SK-N-SH (cell line): ENCODE results near the gene SLC12A3. TPM values are rescaled to one million over a fixed set of nuclear protein-coding genes. Genes with fewer than 3 reads are reported as not detected.

Experiments used
- CTCF ChIA-PET: fragments of 300-600, 350-600 bp; formaldehyde crosslinking; extraction: SDS; loops from one replicate; lab custom pipeline; 2021; lab: Yijun Ruan, JAX
- POLR2A ChIA-PET: fragments of 350-600 bp; sonication (Branson Sonifier 250); formaldehyde crosslinking; extraction: SDS; loops from one replicate; lab custom pipeline; 2020; ENCODE audit warnings: antibody characterized with exemption, inconsistent platforms; lab: Yijun Ruan, JAX
- DNase-seq: peaks from one replicate; pipeline ENCODE4 v3.0.0; 2012
- H2AFZ ChIP-seq: fragments of 200-600 bp; sonication (generic); 2 replicates; pipeline ENCODE4 v1.8.1; 2016; ENCODE audit warnings: antibody characterized with exemption, mild to moderate bottlenecking, low read depth
- H3F3A ChIP-seq: fragments of 200-600 bp; sonication (generic); replicated peaks from 2 replicates; pipeline ENCODE3; 2016; ENCODE audit warnings: antibody characterized with exemption, mild to moderate bottlenecking; ENCODE audit not compliant: insufficient read depth
- H3K27ac ChIP-seq, 2 experiments: fragments of 200-500 bp in 1 of 2; fragments of 200-600 bp in 1 of 2; sonication (Bioruptor generic) in 1 of 2; sonication (generic), shearing (Covaris generic) in 1 of 2; 2 replicates each; pipeline versions ENCODE4 v1.5.1 to v1.6.1; 2014 to 2016; ENCODE audit warnings: low read depth in 2 of 2, inconsistent platforms in 1 of 2, low read length in 1 of 2, mild to moderate bottlenecking in 1 of 2, mixed read lengths in 1 of 2
- H3K27me3 ChIP-seq: fragments of 200-600 bp; sonication (generic), shearing (Covaris generic); 2 replicates; pipeline ENCODE4 v1.6.1; 2016; ENCODE audit warnings: mixed run types; ENCODE audit not compliant: insufficient read depth
- H3K36me3 ChIP-seq, 2 experiments: fragments of 200-500 bp in 1 of 2; fragments of 200-600 bp in 1 of 2; sonication (Bioruptor generic) in 1 of 2; sonication (generic) in 1 of 2; replicated peaks in 1 of 2; 2 replicates each; pipeline versions ENCODE3 to v1.5.1; 2014 to 2016; ENCODE audit warnings: low read length in 1 of 2, mild to moderate bottlenecking in 1 of 2; ENCODE audit not compliant: insufficient read depth in 2 of 2, control insufficient read depth in 1 of 2
- H3K4me1 ChIP-seq, 2 experiments: fragments of 200-500 bp in 1 of 2; fragments of 200-600 bp in 1 of 2; sonication (Bioruptor generic) in 1 of 2; sonication (generic), shearing (Covaris generic) in 1 of 2; 2 replicates each; pipeline versions ENCODE4 v1.5.1 to v1.6.1; 2014 to 2016; ENCODE audit warnings: low read depth in 1 of 2, low read length in 1 of 2, mixed run types in 1 of 2; ENCODE audit not compliant: insufficient read depth in 2 of 2, control insufficient read depth in 1 of 2
- H3K4me2 ChIP-seq: fragments of 200-600 bp; sonication (generic), shearing (Covaris generic); 2 replicates; pipeline ENCODE4 v1.6.1; 2017; ENCODE audit warnings: mixed run types
- H3K4me3 ChIP-seq, 2 experiments: fragments of 200-500 bp in 1 of 2; fragments of 200-600 bp in 1 of 2; sonication (Bioruptor generic) in 1 of 2; sonication (generic), shearing (Covaris generic) in 1 of 2; 2 replicates each; pipeline versions ENCODE4 v1.5.1 to v1.8.1; 2014 to 2016; ENCODE audit warnings: low read depth in 2 of 2, inconsistent platforms in 1 of 2, low read length in 1 of 2, mild to moderate bottlenecking in 1 of 2, mixed read lengths in 1 of 2, moderate library complexity in 1 of 2
- H3K79me2 ChIP-seq: fragments of 200-600 bp; sonication (generic); 2 replicates; pipeline ENCODE4 v1.8.1; 2017; ENCODE audit warnings: mild to moderate bottlenecking; ENCODE audit not compliant: insufficient read depth
- H3K9ac ChIP-seq: fragments of 200-600 bp; sonication (generic); 2 replicates; pipeline ENCODE4 v1.6.1; 2017; ENCODE audit warnings: mixed run types
- H3K9me2 ChIP-seq: fragments of 200-600 bp; sonication (generic); 2 replicates; pipeline ENCODE4 v1.6.1; 2017; ENCODE audit warnings: mixed run types
- H3K9me3 ChIP-seq: fragments of 200-600 bp; sonication (generic); 2 replicates; pipeline ENCODE4 v1.6.1; 2017; ENCODE audit warnings: mixed run types, mild to moderate bottlenecking, moderate library complexity
- H4K20me1 ChIP-seq: fragments of 200-600 bp; sonication (generic); 2 replicates; pipeline ENCODE4 v1.6.1; 2017; ENCODE audit warnings: mild to moderate bottlenecking, mixed run types; ENCODE audit not compliant: insufficient read depth
- CHD2 ChIP-seq: fragments of 150-350 bp; IDR thresholded peaks from 2 replicates; pipeline ENCODE4 v1.6.1; 2018; ENCODE audit warnings: low read length; ENCODE audit not compliant: partially characterized antibody
- CTCF ChIP-seq: fragments of 200-600 bp; sonication (generic); IDR thresholded peaks from 2 replicates; pipeline ENCODE4 v1.6.1; 2017; ENCODE audit warnings: antibody characterized with exemption, mild to moderate bottlenecking, moderate library complexity
- ELF1 ChIP-seq: IDR thresholded peaks from 2 replicates; pipeline ENCODE4 v1.4.0; 2012
- FOXJ3 ChIP-seq: sonication (generic); formaldehyde crosslinking; IDR thresholded peaks from 2 replicates; pipeline ENCODE4 v1.5.1; 2020; ENCODE audit warnings: mild to moderate bottlenecking, missing genetic modification reagents
- FOXM1 ChIP-seq: IDR thresholded peaks from 2 replicates; pipeline ENCODE4 v1.4.0; 2012; ENCODE audit warnings: low read depth, mild to moderate bottlenecking
- GATA2 ChIP-seq: sonication (generic); formaldehyde crosslinking; IDR thresholded peaks from 2 replicates; pipeline ENCODE4 v1.5.0; 2020; ENCODE audit warnings: mild to moderate bottlenecking, missing genetic modification reagents
- JUND ChIP-seq: IDR thresholded peaks from 2 replicates; pipeline ENCODE4 v1.4.0; 2012
- MAX ChIP-seq: IDR thresholded peaks from 2 replicates; pipeline ENCODE4 v1.4.0; 2012; ENCODE audit warnings: low read depth
- MEF2A ChIP-seq: IDR thresholded peaks from 2 replicates; pipeline ENCODE4 v1.4.0; 2012; ENCODE audit warnings: low read depth, borderline replicate concordance
- MXI1 ChIP-seq: IDR thresholded peaks from 2 replicates; pipeline ENCODE4 v1.6.1; 2012; ENCODE audit warnings: mild to moderate bottlenecking, low read depth, low read length, improper control_type of control experiment
- NFIC ChIP-seq: IDR thresholded peaks from 2 replicates; pipeline ENCODE4 v1.4.0; 2012; ENCODE audit warnings: borderline replicate concordance
- POLR2AphosphoS5 ChIP-seq: IDR thresholded peaks from 2 replicates; pipeline ENCODE4 v1.6.1; 2012; ENCODE audit warnings: low read depth, low read length
- RFX5 ChIP-seq: IDR thresholded peaks from 2 replicates; pipeline ENCODE4 v1.6.1; 2012; ENCODE audit warnings: mild to moderate bottlenecking, improper control_type of control experiment, low read length
- SIN3A ChIP-seq: IDR thresholded peaks from 2 replicates; pipeline ENCODE4 v1.6.1; 2012; ENCODE audit warnings: low read depth, mild to moderate bottlenecking, low read length, moderate library complexity, borderline replicate concordance
- TEAD4 ChIP-seq: IDR thresholded peaks from 2 replicates; pipeline ENCODE4 v1.4.0; 2012; ENCODE audit warnings: mild to moderate bottlenecking, borderline replicate concordance; ENCODE audit not compliant: insufficient read depth
- USF1 ChIP-seq: IDR thresholded peaks from 2 replicates; pipeline ENCODE4 v1.4.0; 2012; ENCODE audit warnings: low read depth, borderline replicate concordance
- YY1 ChIP-seq: IDR thresholded peaks from 2 replicates; pipeline ENCODE4 v1.4.0; 2012; ENCODE audit warnings: low read depth, mild to moderate bottlenecking
- ZBTB33 ChIP-seq: IDR thresholded peaks from 2 replicates; pipeline ENCODE4 v1.4.0; 2012; ENCODE audit warnings: low read depth, borderline replicate concordance
- WGBS: methylation state at CpG from one replicate; pipeline ENCODE4 v1.1.6; 2017; ENCODE audit warnings: low lambda C conversion rate; 5-methylcytosine and 5-hydroxymethylcytosine counted together
- polyA plus RNA-seq, 3 experiments: library from polyadenylated mRNA; depleted of rRNA; stranded (reverse); fragments of >200 nt; gene quantifications; 2 replicates each; pipeline ENCODE4 v1.2.3, GENCODE V29; 2012

The SLC12A3 gene
- polyA plus RNA-seq, 1 of the 3 experiments (the other 2 are of a cell fraction), result not detected

- Histone ChIP-seq H3K9ac (no peak overlapping the region), H3K9me2 (no peaks in the 10 kb centered on the region), H3K4me2 (no peak overlapping the region), H3K27ac (no peak overlapping the region), H2AFZ (no peak overlapping the region), H3K9me3 (no peaks in the 10 kb centered on the region), H3K79me2 (no peaks in the 10 kb centered on the region), H4K20me1 (no peaks in the 10 kb centered on the region), H3K27me3 (no peaks in the 10 kb centered on the region), H3F3A (peaks cover 8% of the 10 kb centered on the region), H3K36me3 (peaks cover 37 to 43% of the 10 kb centered on the region in 2 experiments), H3K4me3 (no peak overlapping the region), H3K4me1 (peaks cover under 1 to 14% of the 10 kb centered on the region in 2 experiments; a peak in 3 of 4 replicates)
- no peak for DNase-seq
- TF ChIP-seq NFIC (no peak), POLR2AphosphoS5 (no peak), ZBTB33 (no peak), FOXM1 (no peak)
- CTCF ChIA-PET, result interaction anchor here (0.9 kb wide), 1 partner anchor 12 kb away, joined by 4 read pairs; no protein-coding TSS in a partner anchor
- POLR2A ChIA-PET, result no interaction called here
Observed at GRCh38 chr16:56842133-56842532, 22.9 kb upstream of the SLC12A3 start.

GRCh38 chr16:56844056-56844455 lies 21.0 kb upstream of the SLC12A3 start:
- Histone ChIP-seq H3K9me3 (no peaks in the 10 kb centered on the region), H3K4me3 (no peak overlapping the region), H3K27me3 (no peaks in the 10 kb centered on the region), H3K36me3 (peaks cover 28 to 30% of the 10 kb centered on the region in 2 experiments), H3K79me2 (no peaks in the 10 kb centered on the region), H3K9ac (no peak overlapping the region), H3F3A (peaks cover 26% of the 10 kb centered on the region), H2AFZ (no peak overlapping the region), H3K4me1 (peaks cover 19 to 33% of the 10 kb centered on the region in 2 experiments), H3K4me2 (no peak overlapping the region), H3K27ac (no peak overlapping the region), H3K9me2 (no peaks in the 10 kb centered on the region), H4K20me1 (no peaks in the 10 kb centered on the region)
- ChIA-PET CTCF (interaction anchor here (0.9 kb wide), 1 partner anchor 108 kb away, joined by 3 read pairs; no protein-coding TSS in a partner anchor), POLR2A (no interaction called here)
- WGBS, result 95% methylated on average over 6 of the region's 6 CpGs
- DNase-seq, result no peak
- TF ChIP-seq CHD2, result no peak
- no peak for TF ChIP-seq ELF1
- no peak for TF ChIP-seq JUND
- TF ChIP-seq TEAD4, result no peak
- no peak for TF ChIP-seq RFX5
- no peak for TF ChIP-seq FOXJ3
- TF ChIP-seq MEF2A, result no peak
- no peak for TF ChIP-seq MAX
- TF ChIP-seq MXI1, result no peak
- TF ChIP-seq ZBTB33, result no peak
- no peak for TF ChIP-seq CTCF
- no peak for TF ChIP-seq USF1
- TF ChIP-seq YY1, result no peak
- TF ChIP-seq SIN3A, result no peak
- TF ChIP-seq GATA2 (CRISPR knock-in tag), result no peak
